AG04449 (cell line): ENCODE data around the gene AFF3.

Experiments
- CTCF ChIA-PET: fragments of 350-600 bp; formaldehyde crosslinking; extraction: SDS; loops from one replicate; lab custom pipeline; 2021; ENCODE audit warnings: antibody characterized with exemption; lab: Yijun Ruan, JAX
- POLR2A ChIA-PET: fragments of 400-600, 350-600 bp; formaldehyde crosslinking; extraction: SDS; loops from one replicate; lab custom pipeline; 2020; ENCODE audit warnings: antibody characterized with exemption, inconsistent platforms; lab: Yijun Ruan, JAX
- DNase-seq: peaks from one replicate; pipeline ENCODE4 v3.0.0-alpha.2; 2010; ENCODE audit warnings: low read depth, low spot score
- H3K4me3 ChIP-seq: 2 replicates; pipeline ENCODE4 v1.5.1; 2011; ENCODE audit warnings: low read depth, mild to moderate bottlenecking, control low read depth, low read length
- CTCF ChIP-seq: IDR thresholded peaks from one replicate; pipeline ENCODE4 v1.5.1; 2011; ENCODE audit warnings: mild to moderate bottlenecking, moderate library complexity, low read length, control low read depth, inconsistent platforms; ENCODE audit not compliant: insufficient read depth; ENCODE audit errors: missing control alignments

AFF3 gene

GRCh38 chr2:99689145-99689742 is 453.1 kb downstream of the AFF3 start:
- no peak for TF ChIP-seq CTCF
- CTCF ChIA-PET: interaction anchor here (0.9 to 1.7 kb wide), 3 partner anchors 10 to 577 kb away, joined by 3 to 4 read pairs (median 3); no protein-coding TSS in a partner anchor
- DNase-seq: no peak
- no peak overlapping the region for H3K4me3 ChIP-seq
- POLR2A ChIA-PET: no interaction called here

GRCh38 chr2:99688699-99689098 is 453.7 kb downstream of the AFF3 start:
- H3K4me3 ChIP-seq: no peak overlapping the region
- DNase-seq: no peak
- no peak for TF ChIP-seq CTCF
- ChIA-PET POLR2A (interaction anchor here (1.3 kb wide), 1 partner anchor 10 kb away, joined by 3 read pairs; no protein-coding TSS in a partner anchor), CTCF (interaction anchor here (1.2 to 1.7 kb wide), 2 partner anchors 10 to 128 kb away, joined by 3 to 4 read pairs; no protein-coding TSS in a partner anchor)

- no peak overlapping the region for H3K4me3 ChIP-seq
- ChIA-PET CTCF (interaction anchor here (0.6 to 1.8 kb wide), 3 partner anchors 12 to 354 kb away, joined by 3 to 4 read pairs (median 3); no protein-coding TSS in a partner anchor), POLR2A (interaction anchor here (0.9 to 2.5 kb wide), 3 partner anchors 16 to 22 kb away, joined by 3 to 14 read pairs (median 3); no protein-coding TSS in a partner anchor)
- DNase-seq: peak; percentile 65
- no peak for TF ChIP-seq CTCF
Measured at GRCh38 chr2:99682275-99683060, 459.9 kb downstream of the AFF3 start.

- TF ChIP-seq CTCF: no peak
- POLR2A ChIA-PET: interaction anchor here (0.7 to 2.5 kb wide), 4 partner anchors 14 to 153 kb away, joined by 3 to 14 read pairs (median 6); no protein-coding TSS in a partner anchor
- DNase-seq: peak; percentile 55
Measured at GRCh38 chr2:99680946-99681345, 461.4 kb downstream of the AFF3 start.

GRCh38 chr2:99679518-99679917 is 462.9 kb downstream of the AFF3 start:
- CTCF ChIA-PET: interaction anchor here (1.5 kb wide), 1 partner anchor 10 kb away, joined by 4 read pairs; no protein-coding TSS in a partner anchor
- TF ChIP-seq CTCF: no peak
- POLR2A ChIA-PET: interaction anchor here (2.1 kb wide), 1 partner anchor 17 kb away, joined by 8 read pairs; no protein-coding TSS in a partner anchor
- H3K4me3 ChIP-seq: no peak overlapping the region
- DNase-seq: no peak

More at GRCh38 chr2:99680946-99681345, 461.4 kb downstream of the AFF3 start:
- H3K4me3 ChIP-seq: no peak overlapping the region
- CTCF ChIA-PET: interaction anchor here (0.7 to 1.8 kb wide), 7 partner anchors 9 to 580 kb away, joined by 3 to 6 read pairs (median 3); no protein-coding TSS in a partner anchor

GRCh38 chr2:99678625-99679024 is 463.8 kb downstream of the AFF3 start:
- ChIA-PET POLR2A (no interaction called here), CTCF (interaction anchor here (0.6 to 1.5 kb wide), 3 partner anchors 8 to 12 kb away, joined by 3 to 4 read pairs (median 3); no protein-coding TSS in a partner anchor)
- no peak overlapping the region for H3K4me3 ChIP-seq
- no peak for DNase-seq
- TF ChIP-seq CTCF: no peak
